PC-9 (cell line): ENCODE data around the gene CLCN2. TPM values are rescaled to one million over a fixed set of nuclear protein-coding genes. Genes with fewer than 3 reads are reported as not detected.

ENCODE experiments used
- BruUV-seq: library from RNA; stranded (reverse); fragments of 400-500 nt; replicated peaks from 2 replicates; lab custom pipeline; 2021; lab: Mats Ljungman, UMichigan
- CTCF ChIA-PET: fragments of 300-600 bp; sonication (Branson Sonifier 250); formaldehyde crosslinking; loops from one replicate; lab custom pipeline; 2022; ENCODE audit warnings: antibody characterized with exemption; lab: Charles Lee
- POLR2A ChIA-PET: fragments of 300-600 bp; sonication (Branson Sonifier 250); formaldehyde crosslinking; loops from one replicate; lab custom pipeline; 2022; ENCODE audit warnings: antibody characterized with exemption; ENCODE audit not compliant: unreplicated experiment; lab: Charles Lee
- DNase-seq, 2 experiments: peaks; one replicate each; pipeline versions ENCODE4 v3.0.0 to v3.0.0-alpha.2; 2015 to 2022; ENCODE audit warnings: mixed read lengths in 1 of 2
- H2AFZ ChIP-seq: fragments of 200-600 bp; sonication (generic); 2 replicates; pipeline ENCODE4 v1.8.1; 2017; ENCODE audit warnings: antibody characterized with exemption
- H3F3A ChIP-seq: fragments of 200-600 bp; sonication (generic); 2 replicates; pipeline ENCODE4 v1.8.1; 2017; ENCODE audit warnings: antibody characterized with exemption, mild to moderate bottlenecking, low read depth; ENCODE audit not compliant: insufficient read depth
- H3K27ac ChIP-seq: fragments of 200-600 bp; sonication (generic); 2 replicates; pipeline ENCODE4 v1.6.1; 2016; ENCODE audit warnings: mixed run types
- H3K27me3 ChIP-seq: fragments of 200-600 bp; sonication (generic); 2 replicates; pipeline ENCODE4 v1.6.1; 2016; ENCODE audit warnings: low read depth, mixed run types; ENCODE audit not compliant: insufficient read depth
- H3K36me3 ChIP-seq: fragments of 200-600 bp; sonication (generic); 2 replicates; pipeline ENCODE4 v1.6.1; 2016; ENCODE audit warnings: low read depth, mixed run types
- H3K4me1 ChIP-seq: fragments of 200-600 bp; sonication (generic); replicated peaks from 2 replicates; pipeline ENCODE4 v1.6.1; 2016; ENCODE audit warnings: mixed run types; ENCODE audit not compliant: insufficient read depth
- H3K4me2 ChIP-seq: fragments of 200-600 bp; sonication (generic); 2 replicates; pipeline ENCODE4 v1.6.1; 2017; ENCODE audit warnings: mixed run types
- H3K4me3 ChIP-seq: fragments of 200-600 bp; sonication (generic); 2 replicates; pipeline ENCODE4 v1.6.1; 2016; ENCODE audit warnings: mixed run types
- H3K79me2 ChIP-seq: fragments of 200-600 bp; sonication (generic); 2 replicates; pipeline ENCODE4 v1.6.1; 2017; ENCODE audit warnings: low read depth, mixed run types
- H3K9me2 ChIP-seq: fragments of 200-600 bp; sonication (generic); 2 replicates; pipeline ENCODE4 v1.8.1; 2017; ENCODE audit warnings: mild to moderate bottlenecking; ENCODE audit not compliant: insufficient read depth
- H3K9me3 ChIP-seq: fragments of 200-600 bp; sonication (generic); 2 replicates; pipeline ENCODE4 v1.8.1; 2016; ENCODE audit warnings: low read depth; ENCODE audit not compliant: insufficient read depth
- H4K20me1 ChIP-seq: fragments of 200-600 bp; sonication (generic); 2 replicates; pipeline ENCODE4 v1.8.1; 2017; ENCODE audit not compliant: insufficient read depth
- CTCF ChIP-seq: fragments of 200-600 bp; sonication (generic); conservative IDR thresholded peaks from 2 replicates; pipeline ENCODE4 v1.6.1; 2017; ENCODE audit warnings: mixed run types, antibody characterized with exemption, mild to moderate bottlenecking, moderate library complexity
- EZH2 ChIP-seq: fragments of 200-600 bp; sonication (generic); IDR thresholded peaks from 2 replicates; pipeline ENCODE4 v1.8.0; 2017; ENCODE audit warnings: antibody characterized with exemption, low read depth
- intact Hi-C: fragments of 100-400 bp; cut with micrococcal nuclease; formaldehyde crosslinking; loops from one replicate; pipeline ENCODE4 v1.10.0; 2022; ENCODE audit not compliant: unreplicated experiment
- total RNA-seq: library from RNA; stranded (reverse); gene quantifications from 2 replicates; pipeline ENCODE4 v1.2.3, GENCODE V29; 2021

CLCN2 gene
- total RNA-seq, 1 experiment from 2014 or later: 27.1 TPM

- Histone ChIP-seq H3K9me3 (no peaks in the 10 kb centered on the region), H3K9me2 (no peaks in the 10 kb centered on the region), H2AFZ (no peak overlapping the region), H3K27ac (no peak overlapping the region), H3K4me1 (peaks cover 20% of the 10 kb centered on the region), H3K27me3 (no peaks in the 10 kb centered on the region), H3F3A (peaks cover 92% of the 10 kb centered on the region), H3K4me2 (no peak overlapping the region), H3K36me3 (peaks cover 84% of the 10 kb centered on the region), H3K4me3 (no peak overlapping the region), H4K20me1 (peaks cover 96% of the 10 kb centered on the region), H3K79me2 (peaks cover 91% of the 10 kb centered on the region)
- ChIA-PET CTCF (no interaction called here), POLR2A (no interaction called here)
- DNase-seq: no peak
- BruUV-seq: no TSS peak
- TF ChIP-seq CTCF (no peak), EZH2 (no peak)
- intact Hi-C loops: no loop called here
Observed at GRCh38 chr3:184323696-184324095, 37.7 kb downstream of the CLCN2 start.

GRCh38 chr3:184322731-184323487 is 38.5 kb downstream of the CLCN2 start:
- peaks cover 87% of the 10 kb centered on the region for H3K36me3 ChIP-seq

GRCh38 chr3:184321666-184322065 is 39.7 kb downstream of the CLCN2 start:
- CTCF ChIA-PET: no interaction called here
- DNase-seq: no peak
- no peaks in the 10 kb centered on the region for H3K9me2 ChIP-seq
- H3K4me1 ChIP-seq: peaks cover 40% of the 10 kb centered on the region
- no peak overlapping the region for H3K4me2 ChIP-seq
- no peak overlapping the region for H2AFZ ChIP-seq
- no peaks in the 10 kb centered on the region for H3K27me3 ChIP-seq
- intact Hi-C loops: no loop called here
- H3F3A ChIP-seq: peaks cover 92% of the 10 kb centered on the region
- H3K4me3 ChIP-seq: no peak overlapping the region
- POLR2A ChIA-PET: no interaction called here
- BruUV-seq: TSS peak; percentile 5
- H3K36me3 ChIP-seq: peaks cover 86% of the 10 kb centered on the region
- no peak overlapping the region for H3K27ac ChIP-seq
- TF ChIP-seq CTCF (no peak), EZH2 (no peak)
- H3K9me3 ChIP-seq: no peaks in the 10 kb centered on the region
- H3K79me2 ChIP-seq: peaks cover 97% of the 10 kb centered on the region
- peaks cover 97% of the 10 kb centered on the region for H4K20me1 ChIP-seq

More at GRCh38 chr3:184322731-184323487, 38.5 kb downstream of the CLCN2 start:
- Histone ChIP-seq H3K9me3 (no peaks in the 10 kb centered on the region), H3K27me3 (no peaks in the 10 kb centered on the region), H3K4me2 (no peak overlapping the region), H2AFZ (no peak overlapping the region), H3K9me2 (no peaks in the 10 kb centered on the region), H3K79me2 (peaks cover 96% of the 10 kb centered on the region), H3F3A (peaks cover 92% of the 10 kb centered on the region), H3K4me1 (peaks cover 27% of the 10 kb centered on the region), H3K27ac (no peak overlapping the region), H4K20me1 (peaks cover 96% of the 10 kb centered on the region), H3K4me3 (no peak overlapping the region)
- no peak for DNase-seq
- intact Hi-C loops: no loop called here
- POLR2A ChIA-PET: interaction anchor here (0.6 kb wide), 1 partner anchor 1057 kb away, joined by 8 read pairs; no protein-coding TSS in a partner anchor
- no TSS peak for BruUV-seq
- TF ChIP-seq CTCF (no peak), EZH2 (no peak)
- CTCF ChIA-PET: no interaction called here
